HG02798 (cell line): ENCODE results near the gene PAOX.

Experiments used
- ATAC-seq: cut with Tn5 transposase; IDR thresholded peaks from one replicate; pipeline ENCODE4 v1.9.1; 2021; ENCODE audit warnings: mild to moderate bottlenecking; ENCODE audit not compliant: unreplicated experiment, poor library complexity

The PAOX gene

GRCh38 chr10:133349160-133349568 lies 29.9 kb upstream of the PAOX start:
- ATAC-seq: no peak

DNA sequence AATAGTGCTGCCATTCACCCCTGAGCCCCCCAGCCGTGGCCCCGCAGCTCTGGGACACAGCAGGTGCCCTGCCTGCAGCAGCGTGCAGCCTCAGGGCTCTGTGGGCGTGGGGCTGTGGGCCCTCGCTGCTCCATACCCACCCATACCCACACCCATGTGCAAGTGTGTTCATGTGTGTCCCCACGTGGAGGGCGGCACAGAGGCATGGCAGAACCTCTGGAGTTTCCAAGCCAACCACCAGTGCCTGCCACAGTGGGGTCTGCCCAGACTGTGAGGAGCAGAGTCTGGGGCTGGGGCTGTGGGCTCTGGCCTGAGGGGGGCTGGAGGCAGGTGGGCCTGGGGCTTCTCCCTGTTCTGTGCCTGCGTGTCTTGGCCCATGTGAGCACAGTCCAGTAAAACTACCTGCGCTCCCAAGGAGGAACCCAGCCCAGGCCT lies 29.5 kb upstream of the PAOX start:
- ATAC-seq: no peak

DNA sequence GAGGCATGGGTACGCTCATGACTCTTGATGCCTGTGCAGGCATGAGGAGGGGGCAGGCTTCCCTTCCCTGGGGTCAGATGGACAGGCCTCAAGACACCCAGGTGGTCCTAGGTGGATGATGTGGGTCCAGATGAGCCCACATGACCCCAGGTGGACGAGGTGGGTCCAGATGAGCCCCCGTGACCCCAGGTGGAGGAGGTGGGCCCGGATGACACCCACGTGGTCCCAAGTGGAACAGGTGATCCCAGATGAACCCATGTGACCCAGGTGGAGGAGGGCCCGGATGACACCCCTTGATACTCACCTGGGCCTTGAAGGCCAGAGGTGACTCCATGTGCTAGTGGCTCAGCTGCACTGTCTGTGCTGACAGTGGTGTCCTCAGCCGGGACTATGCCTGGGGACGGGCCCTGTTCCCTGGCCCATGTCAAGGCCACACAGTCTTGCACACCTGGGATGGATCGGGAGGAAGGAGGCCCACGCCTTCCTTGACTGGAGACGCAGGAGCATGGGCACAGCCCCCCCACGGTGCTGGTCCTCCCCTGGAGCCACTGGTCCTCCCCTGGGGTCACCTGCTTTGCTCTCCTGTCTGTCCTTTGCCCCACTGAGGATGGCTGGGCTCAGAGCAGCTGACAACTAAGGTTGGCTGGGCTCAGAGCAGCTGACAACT lies 28.6 kb upstream of the PAOX start:
- no peak for ATAC-seq

GRCh38 chr10:133350950-133351329 lies 28.1 kb upstream of the PAOX start:
- no peak for ATAC-seq

- no peak for ATAC-seq
Observed at GRCh38 chr10:133351408-133352318, 27.4 kb upstream of the PAOX start.

DNA sequence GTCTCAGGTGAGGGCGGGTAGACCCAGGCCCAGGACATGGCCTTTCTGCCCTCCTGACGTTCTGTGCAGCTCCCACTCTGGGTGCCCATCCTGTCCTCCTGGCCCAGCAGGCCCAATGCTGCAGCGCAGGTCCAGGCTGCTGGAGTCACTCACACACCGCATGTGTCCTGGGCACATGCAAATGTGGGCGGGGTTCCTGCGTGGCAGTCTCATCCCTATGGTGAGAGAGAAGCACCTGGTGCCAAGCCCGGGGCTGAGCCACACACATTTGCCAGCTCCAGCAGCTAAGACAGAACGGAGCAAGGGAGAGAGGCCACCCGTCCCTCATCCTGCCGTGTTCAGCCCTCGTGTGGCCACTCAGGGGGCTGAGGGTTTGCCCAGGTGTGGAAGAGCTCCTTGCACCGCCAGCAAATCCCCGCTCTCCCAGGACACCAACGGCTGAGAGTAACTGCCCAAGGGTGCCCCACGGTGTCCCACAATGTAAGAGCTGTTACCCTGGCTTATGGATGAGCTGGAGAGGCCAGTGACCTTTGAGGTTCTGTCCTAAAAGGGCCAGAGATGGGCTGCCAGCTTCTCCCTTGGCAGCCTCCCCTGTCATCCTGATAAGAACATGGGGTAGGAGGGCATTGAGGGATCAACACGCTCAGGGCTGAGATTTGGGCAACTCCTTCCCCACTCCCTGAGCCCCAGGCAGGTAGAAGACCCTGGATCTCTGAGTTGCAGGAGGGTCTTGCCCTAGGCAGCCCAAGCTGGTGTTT lies 25.7 kb upstream of the PAOX start:
- ATAC-seq: no peak

DNA sequence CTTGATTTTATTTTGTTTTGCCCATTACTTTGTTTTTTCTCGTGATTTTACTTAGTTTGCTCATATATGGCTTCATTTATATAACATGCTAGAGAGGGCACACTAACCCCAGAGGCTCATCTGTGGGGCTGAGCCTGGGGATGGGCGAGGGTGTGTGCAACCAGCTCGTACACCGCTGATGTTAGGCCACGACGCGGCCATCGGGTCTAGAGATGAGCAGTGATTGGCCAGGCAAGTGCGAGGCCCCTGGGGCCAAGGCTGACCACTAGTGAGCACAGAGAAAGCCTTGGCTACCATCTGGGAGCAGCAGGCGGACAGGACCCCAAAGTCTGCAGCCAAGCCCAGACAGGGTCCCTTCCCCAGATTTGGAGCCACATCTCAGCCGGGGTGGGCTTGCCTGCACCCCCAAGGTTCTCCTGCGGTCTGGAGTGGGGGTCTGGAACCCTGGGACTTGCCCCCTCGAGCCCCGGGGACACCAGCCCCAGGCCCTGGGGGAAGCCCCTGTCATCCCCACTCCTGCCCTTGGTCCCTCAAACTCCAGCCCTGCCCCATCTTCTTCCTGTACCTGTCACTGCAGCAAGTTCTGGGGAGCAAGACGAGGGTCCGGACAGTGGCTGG lies 25.0 kb upstream of the PAOX start:
- no peak for ATAC-seq

- no peak for ATAC-seq
Observed at GRCh38 chr10:133354672-133355240, 24.3 kb upstream of the PAOX start.

GRCh38 chr10:133355266-133355665 lies 23.8 kb upstream of the PAOX start:
- ATAC-seq: no peak

DNA sequence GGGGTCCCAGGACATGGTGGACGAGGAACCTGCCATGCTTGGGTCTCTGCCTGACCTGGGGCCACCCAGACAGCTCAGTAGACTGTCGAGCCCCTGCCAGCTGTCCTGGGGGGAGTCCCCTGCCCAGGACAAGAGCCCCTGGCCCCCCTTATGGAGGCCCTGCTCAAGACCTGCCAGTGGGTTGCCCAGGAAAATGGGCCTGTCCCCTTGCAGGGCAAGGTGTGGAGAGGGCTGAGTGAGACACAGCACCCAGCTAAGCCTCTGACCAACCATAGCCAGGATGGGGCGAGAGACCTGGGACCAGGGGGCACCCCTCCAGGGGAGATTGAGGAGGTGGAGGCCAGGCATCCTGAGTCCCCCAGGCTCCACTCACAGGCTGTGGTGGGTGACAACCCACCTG lies 23.1 kb upstream of the PAOX start:
- ATAC-seq: no peak

DNA sequence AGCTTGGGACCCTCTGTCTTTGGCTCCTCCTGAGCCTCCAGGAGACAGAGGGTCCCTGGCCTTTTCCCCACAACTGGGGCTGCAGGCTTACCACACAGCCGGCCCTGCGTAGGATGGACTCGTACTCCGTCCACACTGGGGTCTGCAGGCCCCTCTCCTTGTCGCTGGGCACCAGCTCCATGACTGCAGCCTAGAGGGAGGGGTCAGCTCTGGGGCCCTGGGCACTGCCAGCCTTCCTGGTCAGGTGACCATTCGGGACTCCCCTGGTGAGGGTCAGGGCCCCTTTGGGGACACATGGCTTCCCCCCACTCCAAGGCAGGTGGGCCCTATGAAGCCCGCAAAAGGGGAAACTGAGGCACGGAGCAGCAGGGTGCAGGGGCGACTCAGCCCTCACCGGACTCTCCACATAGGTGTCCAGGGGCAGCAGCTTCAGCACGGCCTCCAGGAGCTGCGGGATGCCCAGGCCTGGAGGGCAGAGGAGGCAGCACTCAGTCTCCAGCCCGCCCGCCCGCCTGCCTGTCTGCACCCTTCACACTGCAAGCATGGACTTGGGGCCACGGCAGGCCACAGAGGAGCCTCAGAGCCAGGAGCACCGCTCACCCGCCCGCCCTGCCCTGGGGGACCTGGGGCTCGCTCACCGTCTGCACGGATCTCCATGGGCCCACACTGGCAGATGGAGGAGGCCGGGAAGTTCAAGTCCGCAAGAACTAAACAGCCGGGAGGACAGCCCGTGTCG lies 22.3 kb upstream of the PAOX start:
- no peak for ATAC-seq

- ATAC-seq: peak; percentile 58
Observed at GRCh38 chr10:133357285-133358161, 21.5 kb upstream of the PAOX start, which contains the start of gene FUOM. Gene FUOM (minus strand): TSS chr10:133358019. CDS start chr10:133358007, 12 bp downstream.

DNA sequence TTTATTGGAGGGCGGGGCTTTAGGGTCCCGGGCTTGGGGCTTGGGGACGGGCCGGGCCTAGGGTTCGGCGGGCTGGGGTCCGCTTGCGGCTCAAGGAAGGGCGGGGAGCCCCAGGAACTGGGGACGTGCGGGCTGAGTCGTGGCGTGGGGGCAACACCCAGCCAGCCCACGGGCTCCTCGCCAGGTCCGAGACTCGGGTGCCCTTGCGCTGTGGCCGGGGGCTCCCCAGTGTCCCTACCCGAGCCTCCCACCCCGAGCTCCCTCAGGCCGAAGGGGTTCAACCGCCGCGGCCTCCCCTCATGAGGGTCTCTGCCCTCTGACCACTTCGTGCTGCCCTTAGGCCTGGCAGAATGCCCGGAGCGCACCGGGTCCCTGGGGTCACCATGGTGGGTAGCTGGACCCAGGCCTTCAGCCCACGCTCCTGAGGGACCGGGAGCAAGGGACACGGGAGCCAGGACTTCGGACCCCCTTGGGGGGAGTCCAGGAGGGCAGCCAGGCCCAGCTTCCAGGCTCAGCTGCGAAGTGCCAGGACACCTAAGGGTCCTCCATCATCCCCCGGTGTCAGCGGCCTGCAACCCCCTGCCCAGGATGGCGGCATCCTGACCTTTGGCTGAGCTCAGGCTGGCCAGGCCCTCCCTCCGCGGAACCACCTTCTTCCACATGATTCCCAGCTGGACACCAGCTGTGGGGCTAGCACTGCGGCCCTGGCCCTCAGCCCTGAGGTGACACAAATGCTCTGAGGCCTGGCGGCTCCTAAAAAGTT lies 20.7 kb upstream of the PAOX start:
- ATAC-seq: no peak

DNA sequence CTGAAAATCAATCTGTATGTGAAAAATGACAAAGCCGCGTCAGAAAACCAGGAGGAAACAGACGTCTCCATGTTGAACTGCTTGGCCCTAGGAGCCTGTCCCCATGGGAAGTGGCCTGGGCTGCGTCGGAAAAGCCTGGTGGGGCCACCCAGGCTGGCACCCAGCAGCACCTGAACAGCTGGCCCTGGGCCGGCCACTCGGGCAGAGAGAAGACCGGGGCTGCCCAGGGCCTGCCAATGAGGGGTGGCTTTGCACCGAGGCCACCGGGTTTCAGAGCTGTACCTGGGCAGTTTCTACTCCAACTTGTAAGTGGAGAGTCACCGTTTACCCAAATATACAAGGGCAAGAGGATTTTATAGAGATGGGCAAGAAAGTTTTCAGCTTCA lies 20.1 kb upstream of the PAOX start:
- no peak for ATAC-seq

- ATAC-seq: no peak
Observed at GRCh38 chr10:133359554-133359971, 19.5 kb upstream of the PAOX start.

DNA sequence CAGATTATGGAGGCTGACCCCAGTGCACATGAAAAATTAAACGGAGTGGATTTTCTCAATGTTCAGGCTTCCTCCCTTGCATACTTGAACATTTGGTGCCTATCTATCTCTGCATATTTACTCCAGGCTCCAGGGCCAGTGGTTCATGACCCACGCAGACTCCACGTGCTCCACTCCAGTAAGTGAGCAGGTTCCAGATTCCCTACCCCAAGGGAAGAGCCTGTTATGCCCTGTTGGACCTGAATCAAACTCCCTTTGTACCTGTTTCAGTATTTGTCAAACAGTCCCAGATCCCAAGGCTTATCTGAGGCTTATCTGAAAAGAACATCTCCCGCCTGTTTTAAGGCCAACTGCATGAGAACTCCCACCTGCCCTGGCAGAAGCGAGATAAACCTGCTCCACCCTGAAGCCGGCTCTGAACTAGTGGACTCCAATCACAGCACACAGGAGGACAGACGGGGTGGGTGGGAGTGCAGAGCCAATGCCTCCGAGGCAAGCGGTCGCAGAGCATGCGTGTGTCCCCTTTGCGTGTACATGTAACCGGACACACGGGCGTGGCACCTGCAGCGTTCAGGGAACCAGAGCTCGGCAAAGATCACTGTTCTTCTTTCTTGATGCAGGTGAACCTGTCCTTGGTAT lies 19.0 kb upstream of the PAOX start:
- ATAC-seq: no peak

- no peak for ATAC-seq
Observed at GRCh38 chr10:133361227-133361626, 17.8 kb upstream of the PAOX start.
